Mammary epithelial cell (primary cell): ENCODE results near the gene C6orf15.

Experiments
- EZH2 ChIP-seq: IDR thresholded peaks from 2 replicates; pipeline ENCODE4 v1.6.1; 2012; ENCODE audit warnings: low read length, inconsistent platforms, borderline replicate concordance
- TF ChIP-seq, protein P1 (sequence below), 2 donors: IDR thresholded peaks in 1 of 2; conservative IDR thresholded peaks in 1 of 2; 2 replicates each; pipeline ENCODE4 v1.5.1; 2011 to 2012; ENCODE audit warnings: inconsistent platforms in 2 of 2, low read length in 2 of 2, mild to moderate bottlenecking in 2 of 2, control low read depth in 1 of 2, low read depth in 1 of 2; ENCODE audit not compliant: insufficient read depth in 1 of 2; ENCODE audit errors: extremely low read depth in 1 of 2

DNA sequence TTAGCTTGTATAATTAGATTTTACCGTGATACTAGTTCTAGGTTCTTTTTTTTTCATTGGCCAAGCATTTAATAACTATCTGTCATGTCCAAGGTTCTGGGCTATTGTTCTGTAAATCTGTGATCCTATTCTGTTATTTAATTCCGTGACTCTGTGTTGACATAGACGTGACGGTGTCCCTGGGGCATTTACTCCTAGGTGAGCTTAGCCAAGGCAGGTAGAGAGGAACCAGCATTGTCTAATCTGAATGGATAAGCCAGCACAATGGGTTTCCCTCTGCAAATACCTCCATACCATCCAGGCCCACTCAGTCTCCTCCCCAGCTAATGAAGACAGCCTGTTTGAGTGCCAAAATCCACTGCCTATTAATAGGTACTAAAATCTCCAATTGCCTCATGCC is 16.8 kb upstream of the C6orf15 start:
- TF ChIP-seq, protein P1, sequence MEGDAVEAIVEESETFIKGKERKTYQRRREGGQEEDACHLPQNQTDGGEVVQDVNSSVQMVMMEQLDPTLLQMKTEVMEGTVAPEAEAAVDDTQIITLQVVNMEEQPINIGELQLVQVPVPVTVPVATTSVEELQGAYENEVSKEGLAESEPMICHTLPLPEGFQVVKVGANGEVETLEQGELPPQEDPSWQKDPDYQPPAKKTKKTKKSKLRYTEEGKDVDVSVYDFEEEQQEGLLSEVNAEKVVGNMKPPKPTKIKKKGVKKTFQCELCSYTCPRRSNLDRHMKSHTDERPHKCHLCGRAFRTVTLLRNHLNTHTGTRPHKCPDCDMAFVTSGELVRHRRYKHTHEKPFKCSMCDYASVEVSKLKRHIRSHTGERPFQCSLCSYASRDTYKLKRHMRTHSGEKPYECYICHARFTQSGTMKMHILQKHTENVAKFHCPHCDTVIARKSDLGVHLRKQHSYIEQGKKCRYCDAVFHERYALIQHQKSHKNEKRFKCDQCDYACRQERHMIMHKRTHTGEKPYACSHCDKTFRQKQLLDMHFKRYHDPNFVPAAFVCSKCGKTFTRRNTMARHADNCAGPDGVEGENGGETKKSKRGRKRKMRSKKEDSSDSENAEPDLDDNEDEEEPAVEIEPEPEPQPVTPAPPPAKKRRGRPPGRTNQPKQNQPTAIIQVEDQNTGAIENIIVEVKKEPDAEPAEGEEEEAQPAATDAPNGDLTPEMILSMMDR (conservative IDR thresholded peaks at IDR 0.05 in 1 of 2, IDR thresholded peaks at IDR 0.05 in 1 of 2; ENCODE audit: extremely low read depth in 1 of 2, insufficient read depth in 1 of 2, low read depth in 1 of 2, low read length in 2 of 2): no peak
- TF ChIP-seq EZH2: no peak
